Activated CD4-positive, alpha-beta T cell treated with anti-CD3 and anti-CD28 coated beads, Interleukin-2, amount 50 U/mL, for 4 hours (primary cell): ENCODE measurements around the gene DOCK8.
"Not testable (repeated sequence)": the region's sequence is repeated elsewhere in the genome, so short reads cannot be mapped to it uniquely, and the experiment has no call there.

Experiments
- DNase-seq, 2 experiments: peaks; one replicate each; pipeline ENCODE4 v3.0.0-alpha.2; 2020

The DOCK8 gene

GRCh38 chr9:372128-372527, 157.5 kb downstream of the DOCK8 start:
- DNase-seq = no peak

DNA sequence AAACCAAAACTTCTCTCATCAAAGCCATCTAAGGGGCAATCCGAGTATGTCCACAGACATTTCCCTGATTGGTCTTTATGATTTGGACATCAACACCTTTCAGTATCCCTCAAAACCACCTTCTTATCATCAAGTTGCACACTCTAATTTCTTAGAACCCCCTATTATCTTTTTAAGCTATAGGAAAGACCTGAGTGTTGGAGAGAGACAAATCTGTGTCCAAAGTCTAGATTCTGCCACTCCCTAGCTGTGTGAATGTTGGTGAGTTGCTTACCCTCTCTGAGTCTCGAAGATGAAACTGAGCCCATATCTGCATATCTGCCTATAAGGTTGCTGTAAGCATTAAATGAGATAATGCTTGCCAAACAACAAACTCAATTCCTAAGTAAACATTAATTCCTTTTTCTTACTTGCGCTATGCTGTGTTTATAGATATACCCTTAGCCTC, 159.1 kb downstream of the DOCK8 start:
- DNase-seq = no peak

- no peak for DNase-seq
Observed at GRCh38 chr9:374736-375135, 160.1 kb downstream of the DOCK8 start.

DNA sequence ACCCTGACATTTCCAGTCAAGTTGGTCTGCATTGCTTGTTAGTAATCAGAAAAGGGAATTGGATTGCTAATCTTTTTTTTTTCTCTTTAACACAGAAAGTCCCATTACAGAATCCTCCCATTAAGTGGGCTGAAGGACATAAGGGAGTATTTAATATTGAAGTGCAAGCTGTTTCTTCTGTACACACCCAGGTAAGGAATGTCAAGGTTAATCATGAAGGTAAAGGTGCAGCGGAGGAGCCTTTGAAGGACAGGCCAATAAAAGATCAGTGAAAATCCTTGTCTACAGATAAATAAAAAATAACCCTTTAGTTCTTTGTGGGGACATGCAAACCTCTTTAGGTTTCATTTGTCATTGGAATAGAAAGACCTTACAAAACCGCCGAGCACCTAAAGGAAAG, 161.4 kb downstream of the DOCK8 start:
- DNase-seq = no peak

GRCh38 chr9:378263-378662, 163.6 kb downstream of the DOCK8 start:
- DNase-seq = no peak

- no peak for DNase-seq
Observed at GRCh38 chr9:382383-382782, 167.7 kb downstream of the DOCK8 start.

DNA sequence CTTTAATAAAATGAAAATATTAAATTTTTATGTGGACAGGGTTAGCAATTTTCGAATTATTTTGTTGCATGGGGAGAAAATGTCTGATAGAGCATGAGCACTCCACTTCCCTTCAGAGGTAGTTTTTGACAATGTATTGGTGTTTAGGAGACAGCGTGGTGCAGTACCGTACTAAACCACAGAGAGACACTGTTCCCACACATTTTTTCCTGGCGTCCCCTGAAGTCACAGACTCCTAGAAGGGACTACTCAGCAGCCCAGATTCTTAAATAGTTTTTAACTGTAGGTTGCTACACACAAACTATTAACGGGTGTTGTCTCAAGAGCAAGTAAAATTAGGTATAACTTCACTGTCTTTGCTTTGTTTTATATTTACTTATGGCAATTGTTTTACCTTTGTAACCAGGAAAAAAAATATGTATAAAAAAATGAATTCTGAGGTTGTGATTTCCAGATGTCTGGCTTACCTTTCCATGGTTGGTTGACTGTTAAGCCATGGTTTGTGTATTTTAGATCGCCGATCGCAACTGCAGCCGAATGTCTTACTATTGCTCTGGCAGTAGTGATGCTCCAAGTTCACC, 171.2 kb downstream of the DOCK8 start:
- peak; percentile 4 to 10 for DNase-seq

DNA sequence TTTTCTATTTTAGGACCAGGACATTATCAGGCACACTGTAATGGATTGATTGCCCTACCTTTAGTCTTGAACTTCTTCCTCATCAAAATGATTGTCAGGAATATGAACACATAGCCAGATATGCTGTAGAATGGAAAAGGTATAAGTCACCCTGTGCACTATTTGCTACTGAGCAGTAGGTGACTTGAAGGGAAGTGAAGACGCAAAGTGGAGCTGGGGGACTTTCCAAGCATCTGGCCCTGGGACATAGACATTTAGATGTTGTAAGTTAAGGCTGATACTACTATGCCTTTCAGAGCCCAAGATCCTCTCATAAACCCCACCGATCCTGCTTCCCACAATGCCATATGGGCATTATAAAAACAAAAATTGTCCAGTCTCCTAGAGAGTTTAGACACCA, 174.5 kb downstream of the DOCK8 start:
- no peak for DNase-seq

- no peak for DNase-seq
Observed at GRCh38 chr9:389758-390157, 175.1 kb downstream of the DOCK8 start.

DNA sequence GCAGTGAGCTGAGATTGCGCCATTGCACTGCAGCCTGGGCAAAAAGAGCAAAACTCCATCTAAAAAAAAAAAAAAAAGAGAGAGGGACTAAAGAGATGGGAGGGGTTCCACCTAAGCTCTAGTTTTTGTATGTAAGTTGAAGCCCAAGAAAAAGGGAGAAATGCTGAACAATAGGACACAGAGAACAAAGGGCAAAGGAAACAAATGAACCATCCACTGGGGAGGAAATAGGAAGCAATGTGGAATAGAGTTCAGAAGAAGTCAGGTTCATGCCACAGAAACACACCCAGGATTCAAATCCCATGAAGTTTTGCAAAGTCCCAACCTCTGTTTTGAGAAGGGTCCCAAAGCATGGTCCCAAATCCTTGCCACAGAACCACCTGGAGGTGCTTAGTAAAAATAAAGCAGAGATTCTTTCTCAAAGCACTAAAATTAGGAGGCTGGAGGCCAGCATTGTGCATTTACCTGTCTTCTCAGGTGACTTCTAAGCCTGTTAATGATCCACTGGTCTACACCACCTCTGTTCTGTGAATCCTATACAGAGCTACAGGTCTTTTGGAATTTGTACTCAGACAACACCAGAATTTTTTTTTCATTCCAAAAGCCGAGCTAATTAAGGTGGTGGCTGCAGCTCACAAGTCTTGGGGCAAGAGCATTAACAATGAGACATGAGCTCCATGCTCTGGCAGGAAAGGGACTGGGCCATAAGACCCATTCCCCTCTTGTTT, 177.6 kb downstream of the DOCK8 start:
- no peak for DNase-seq

DNA sequence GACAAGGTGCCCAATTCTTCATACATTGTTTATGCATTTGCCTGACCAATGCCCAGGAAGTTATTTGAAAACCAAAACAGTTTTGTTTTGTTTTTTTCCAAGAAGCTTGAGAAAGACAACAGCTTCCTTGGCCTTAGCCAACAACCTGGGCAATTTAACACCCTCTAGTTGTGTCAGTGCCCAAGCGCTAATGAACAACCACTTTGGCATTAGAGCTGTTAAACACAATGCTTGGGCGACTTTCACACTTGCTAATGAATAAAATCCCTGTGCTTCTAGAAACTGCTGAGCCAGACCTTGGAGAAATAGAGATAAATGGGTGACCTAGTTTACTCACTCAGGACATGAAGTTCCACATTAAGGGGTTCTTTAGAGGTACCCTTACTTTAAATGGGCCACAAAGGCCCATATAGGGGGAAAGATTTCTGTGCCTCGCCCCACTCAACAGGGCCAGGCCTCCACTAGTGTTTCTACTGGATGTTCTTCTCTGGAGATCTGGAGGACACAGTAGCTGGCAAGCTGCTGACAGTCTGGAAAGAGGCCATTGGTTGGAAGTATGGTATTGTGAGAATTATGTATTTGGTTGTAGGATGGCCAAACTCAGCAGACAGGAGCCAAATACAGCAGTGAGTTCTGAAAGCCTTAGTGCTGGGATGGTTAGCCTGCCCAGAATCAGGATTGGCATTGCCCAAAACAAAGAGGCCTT, 179.8 kb downstream of the DOCK8 start:
- no peak for DNase-seq

- no peak for DNase-seq
Observed at GRCh38 chr9:396396-396795, 181.7 kb downstream of the DOCK8 start.

DNA sequence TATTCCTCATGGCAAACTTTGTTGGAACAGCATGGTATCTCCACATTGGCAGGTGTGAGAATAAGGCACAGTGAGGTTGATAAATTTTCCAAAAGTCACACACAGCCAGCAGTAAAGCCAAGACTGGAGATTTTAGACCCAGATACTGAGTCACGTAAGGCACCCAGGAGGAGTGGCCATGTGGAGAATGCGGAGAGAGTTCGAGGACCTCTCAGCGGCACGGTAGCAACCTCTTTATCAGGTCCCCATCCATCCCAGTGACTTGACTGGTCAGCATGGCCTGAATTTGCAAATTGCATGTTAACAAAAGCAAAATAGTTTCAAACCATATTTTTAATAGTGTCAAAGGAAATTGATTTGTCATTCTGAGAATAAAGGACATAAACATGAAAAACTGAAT, 183.4 kb downstream of the DOCK8 start:
- no peak for DNase-seq

DNA sequence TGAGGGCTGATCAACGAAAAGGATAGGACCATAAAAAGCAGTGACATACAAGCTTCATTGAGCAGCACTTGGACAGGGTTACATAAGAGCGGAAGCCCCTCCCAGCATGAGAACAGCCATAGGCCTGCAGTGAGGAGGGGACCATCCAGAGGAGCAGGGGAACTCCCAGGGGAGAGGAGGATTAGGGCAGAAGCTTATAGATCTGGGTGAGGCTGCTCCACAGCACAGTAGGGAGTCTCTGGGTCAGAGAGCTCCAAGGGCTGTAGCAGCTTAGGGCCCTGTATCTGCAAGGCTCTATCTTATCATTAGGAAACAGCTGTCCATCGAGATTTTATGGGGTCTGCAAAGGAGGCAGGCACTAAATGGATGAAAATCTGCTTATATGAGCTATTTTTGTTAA, 186.6 kb downstream of the DOCK8 start:
- no peak for DNase-seq

DNA sequence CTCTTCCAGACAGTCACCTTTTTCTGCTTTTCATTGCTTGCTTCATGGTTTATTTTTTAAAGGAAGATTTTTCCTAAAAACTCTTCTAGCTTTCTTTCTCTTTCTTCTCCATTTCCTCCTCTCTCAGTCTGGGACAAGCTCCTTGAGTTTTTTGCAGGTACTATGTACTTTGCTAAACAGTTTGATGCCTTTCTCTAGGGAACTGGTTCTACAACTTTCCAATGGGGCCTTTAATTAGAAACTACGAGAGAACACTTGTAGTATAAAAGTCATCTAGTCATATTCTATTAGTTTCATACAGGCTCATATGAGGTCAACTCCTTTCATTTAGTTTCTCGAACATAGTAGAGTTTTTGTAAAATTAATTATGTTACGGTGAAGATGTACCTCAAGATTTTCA, 189.6 kb downstream of the DOCK8 start:
- DNase-seq = no peak

GRCh38 chr9:405341-405740, 190.7 kb downstream of the DOCK8 start:
- no peak for DNase-seq

DNA sequence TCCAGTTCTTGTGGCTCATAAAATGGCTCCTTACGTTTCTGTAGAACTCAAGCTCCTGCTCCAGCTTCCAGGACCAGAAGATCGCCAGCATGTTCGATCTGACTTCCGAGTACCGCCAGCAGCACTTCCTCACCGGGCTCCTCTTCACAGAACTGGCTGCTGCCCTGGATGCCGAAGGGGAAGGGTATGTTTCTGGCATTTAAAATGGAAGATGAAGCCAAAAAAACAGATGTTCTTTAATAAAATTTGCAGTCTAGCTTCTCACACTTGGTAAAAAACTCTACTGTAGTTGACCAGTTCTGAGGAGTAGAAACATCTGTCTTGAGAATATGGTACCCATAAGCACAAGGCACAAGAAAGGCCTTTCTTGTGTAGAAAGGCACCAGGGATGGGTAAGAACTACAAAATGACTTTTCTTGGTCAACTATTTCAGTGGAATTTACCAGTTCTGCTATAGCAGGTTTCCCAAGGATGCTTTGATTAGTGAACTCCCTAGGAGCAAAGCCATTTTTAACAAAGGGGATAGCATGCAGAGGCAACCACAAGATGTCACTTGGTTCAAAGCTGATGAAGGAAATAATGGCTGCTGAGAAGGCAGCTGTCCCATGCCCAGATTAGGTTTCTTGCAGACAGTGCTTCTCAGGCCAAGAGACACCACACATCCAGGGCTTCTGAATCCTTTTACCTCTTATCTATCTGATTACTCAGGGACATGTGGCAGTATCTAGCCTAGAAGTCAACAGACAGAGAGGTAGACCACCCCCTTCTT, 192.4 kb downstream of the DOCK8 start:
- DNase-seq = no peak

DNA sequence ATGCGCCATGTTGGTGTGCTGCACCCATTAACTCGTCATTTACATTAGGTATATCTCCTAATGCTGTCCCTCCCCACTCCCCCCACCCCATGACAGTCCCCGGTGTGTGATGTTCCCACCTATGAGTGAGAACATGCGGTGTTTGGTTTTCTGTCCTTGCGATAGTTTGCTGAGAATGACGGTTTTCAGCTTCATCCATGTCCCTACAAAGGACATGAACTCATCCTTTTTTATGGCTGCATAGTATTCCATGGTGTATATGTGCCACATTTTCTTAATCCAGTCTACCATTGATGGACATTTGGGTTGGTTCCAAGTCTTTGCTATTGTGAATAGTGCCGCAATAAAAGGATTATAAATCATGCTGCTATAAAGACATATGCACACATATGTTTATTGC, 195.0 kb downstream of the DOCK8 start:
- DNase-seq = not testable (repeated sequence)

GRCh38 chr9:414595-414994, 199.9 kb downstream of the DOCK8 start:
- DNase-seq = no peak

DNA sequence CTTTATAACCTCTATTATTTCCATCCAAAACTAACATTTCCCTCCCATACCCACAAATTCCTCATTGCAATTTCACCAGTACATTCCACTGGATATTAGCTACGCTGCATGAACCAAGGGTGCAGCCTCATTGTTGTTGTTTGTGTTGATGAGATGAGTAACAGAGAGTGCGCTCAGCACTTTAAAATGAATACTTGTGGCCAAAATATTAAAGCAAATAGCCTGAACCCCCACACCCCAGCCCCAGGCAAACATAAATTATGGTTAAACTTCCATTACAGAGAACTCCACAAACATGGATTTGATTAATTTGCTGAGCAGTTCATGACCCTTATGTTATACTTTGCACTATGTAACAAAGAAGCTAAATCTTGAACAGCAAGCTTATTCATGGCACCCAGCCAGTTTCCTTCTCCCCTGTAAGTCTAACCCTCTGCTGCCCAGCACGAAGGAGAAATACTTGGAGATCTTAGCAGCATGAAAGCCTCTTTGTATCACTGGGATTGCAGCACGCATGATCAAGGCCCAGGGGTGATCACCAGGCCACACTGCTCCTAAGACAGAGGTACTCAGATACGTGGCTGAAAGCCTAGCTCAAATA, 205.0 kb downstream of the DOCK8 start:
- DNase-seq = no peak

DNA sequence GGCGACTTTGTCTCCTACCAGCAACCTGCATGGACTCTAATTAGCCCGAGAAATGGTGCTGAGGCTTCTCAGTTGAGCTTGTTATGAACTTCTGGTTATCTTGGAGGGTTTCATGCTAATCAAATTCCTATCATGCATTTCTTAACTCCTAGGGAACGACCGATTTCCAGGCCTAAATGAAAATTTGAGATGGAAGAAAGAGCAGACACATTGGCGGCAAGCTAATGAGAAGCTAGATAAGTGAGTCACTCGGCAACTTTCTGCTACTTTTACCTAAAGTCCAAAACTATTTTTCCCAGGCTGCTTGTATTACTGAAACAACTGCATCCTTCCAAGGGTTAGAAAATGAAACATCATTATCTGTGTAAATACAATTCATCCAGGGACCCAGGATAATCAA, 207.2 kb downstream of the DOCK8 start:
- no peak for DNase-seq

- DNase-seq = no peak
Observed at GRCh38 chr9:426264-426663, 211.6 kb downstream of the DOCK8 start.

DNA sequence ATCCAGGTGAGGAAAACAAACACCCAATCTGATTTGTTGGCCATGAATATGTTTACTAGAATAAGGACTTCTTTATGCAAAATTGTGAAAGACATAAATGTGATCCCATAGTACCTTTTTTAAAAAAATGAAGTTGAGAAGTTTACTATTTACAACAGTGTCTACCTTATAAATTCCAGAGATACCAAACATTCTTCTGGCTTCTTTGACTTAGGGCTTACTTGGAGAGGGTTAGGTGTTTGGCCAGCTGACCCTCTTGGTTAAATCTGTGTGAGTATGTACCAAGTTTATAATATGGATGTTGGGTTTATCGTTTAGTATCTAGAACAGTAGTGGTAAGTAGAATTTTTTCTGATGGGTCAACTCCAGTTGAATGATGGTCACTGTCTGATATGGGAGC, 212.3 kb downstream of the DOCK8 start:
- DNase-seq = no peak
